Breast epithelium (tissue), 3 donors: ENCODE data around the gene MGAT4B.

ENCODE experiments used
- CTCF ChIP-seq, 3 donors: fragments of 450-650 bp; IDR thresholded peaks; one replicate each; pipeline ENCODE4 v1.5.1; 2016 to 2017; ENCODE audit warnings: antibody characterized with exemption in 3 of 3, mild to moderate bottlenecking in 3 of 3, moderate library complexity in 3 of 3
- POLR2AphosphoS5 ChIP-seq, 3 donors: sonication (generic); formaldehyde crosslinking; IDR thresholded peaks; one replicate each; pipeline ENCODE4 v1.6.1; 2017; ENCODE audit warnings: antibody characterized with exemption in 3 of 3

GRCh38 chr5:179798771-179799643, 7.7 kb downstream of the MGAT4B start:
- TF ChIP-seq CTCF (IDR thresholded peaks at IDR 0.05) (no peak), POLR2AphosphoS5 (IDR thresholded peaks at IDR 0.05) (no peak)
